Measurements from ENCODE around the gene FAM181B. TPM values are rescaled to one million over a fixed set of nuclear protein-coding genes. Genes with fewer than 3 reads are reported as not detected.

The FAM181B gene
- polyA plus RNA-seq, 1 donor: 5.9 TPM

GRCh38 chr11:82734120-82734479 is 436 bp upstream of the FAM181B start:
- no peak overlapping the region for H3K27ac ChIP-seq (ENCODE audit: low read length)

GRCh38 chr11:82732734-82733443 is 775 bp downstream of the FAM181B start:
- DNase-seq: peak in 1 of 2 donors; percentile 52
- Histone ChIP-seq H3K27me3 (ENCODE audit: control insufficient read depth, insufficient read depth, low read length) (peaks cover 44% of the 10 kb centered on the region), H3K27ac (ENCODE audit: low read length) (no peak overlapping the region)

More at GRCh38 chr11:82734120-82734479, 436 bp upstream of the FAM181B start:
- DNase-seq: no peak
- H3K9me3 ChIP-seq (ENCODE audit: control insufficient read depth, low read depth, low read length): peaks cover 3% of the 10 kb centered on the region
- 37% methylated on average over 3 of the region's 9 CpGs for WGBS (ENCODE audit: insufficient coverage, low lambda C conversion rate)
- no peaks in the 10 kb centered on the region for H3K4me1 ChIP-seq (ENCODE audit: control insufficient read depth, insufficient read depth, low read length)
- peaks cover 49% of the 10 kb centered on the region for H3K27me3 ChIP-seq (ENCODE audit: control insufficient read depth, insufficient read depth, low read length)
- H3K36me3 ChIP-seq (ENCODE audit: control insufficient read depth, insufficient read depth, low read length): no peaks in the 10 kb centered on the region
- peak overlapping the region; percentile 35 for H3K4me3 ChIP-seq (ENCODE audit: low read length)

GRCh38 chr11:82732348-82732733 is 1.3 kb downstream of the FAM181B start:
- Histone ChIP-seq H3K4me3 (ENCODE audit: low read length) (peak overlapping the region; percentile 41), H3K9me3 (ENCODE audit: control insufficient read depth, low read depth, low read length) (peaks cover 3% of the 10 kb centered on the region), H3K4me1 (ENCODE audit: control insufficient read depth, insufficient read depth, low read length) (no peaks in the 10 kb centered on the region), H3K36me3 (ENCODE audit: control insufficient read depth, insufficient read depth, low read length) (no peaks in the 10 kb centered on the region), H3K27me3 (ENCODE audit: control insufficient read depth, insufficient read depth, low read length) (peaks cover 44% of the 10 kb centered on the region), H3K27ac (ENCODE audit: low read length) (no peak overlapping the region)
- peak in 1 of 2 donors; percentile 23 for DNase-seq
- no CpG with 5 or more reads among the region's 37 CpGs for WGBS (ENCODE audit: insufficient coverage, low lambda C conversion rate)

More at GRCh38 chr11:82732734-82733443, 775 bp downstream of the FAM181B start:
- Histone ChIP-seq H3K36me3 (ENCODE audit: control insufficient read depth, insufficient read depth, low read length) (no peaks in the 10 kb centered on the region), H3K4me3 (ENCODE audit: low read length) (peak overlapping the region; percentile 58), H3K4me1 (ENCODE audit: control insufficient read depth, insufficient read depth, low read length) (no peaks in the 10 kb centered on the region), H3K9me3 (ENCODE audit: control insufficient read depth, low read depth, low read length) (peaks cover 3% of the 10 kb centered on the region)
- WGBS (ENCODE audit: insufficient coverage, low lambda C conversion rate): no CpG with 5 or more reads among the region's 93 CpGs

- no peak for DNase-seq
- H3K4me3 ChIP-seq (ENCODE audit: low read length): peak overlapping the region; percentile 41
- no peaks in the 10 kb centered on the region for H3K36me3 ChIP-seq (ENCODE audit: control insufficient read depth, insufficient read depth, low read length)
- no peak overlapping the region for H3K27ac ChIP-seq (ENCODE audit: low read length)
- H3K9me3 ChIP-seq (ENCODE audit: control insufficient read depth, low read depth, low read length): peaks cover 3% of the 10 kb centered on the region
- peaks cover 44% of the 10 kb centered on the region for H3K27me3 ChIP-seq (ENCODE audit: control insufficient read depth, insufficient read depth, low read length)
- WGBS (ENCODE audit: insufficient coverage, low lambda C conversion rate): 25% methylated on average over 5 of the region's 11 CpGs
- no peaks in the 10 kb centered on the region for H3K4me1 ChIP-seq (ENCODE audit: control insufficient read depth, insufficient read depth, low read length)
Measured at GRCh38 chr11:82731691-82732277, 1.9 kb downstream of the FAM181B start.

- peaks cover 44% of the 10 kb centered on the region for H3K27me3 ChIP-seq (ENCODE audit: control insufficient read depth, insufficient read depth, low read length)
- WGBS (ENCODE audit: insufficient coverage, low lambda C conversion rate): 14% methylated on average over 1 of the region's 5 CpGs
- H3K4me3 ChIP-seq (ENCODE audit: low read length): peak overlapping the region; percentile 2
Measured at GRCh38 chr11:82730754-82731153, 2.9 kb downstream of the FAM181B start.

GRCh38 chr11:82730286-82730685 is 3.4 kb downstream of the FAM181B start:
- H3K36me3 ChIP-seq (ENCODE audit: control insufficient read depth, insufficient read depth, low read length): no peaks in the 10 kb centered on the region
- no peak overlapping the region for H3K4me3 ChIP-seq (ENCODE audit: low read length)
- peaks cover 3% of the 10 kb centered on the region for H3K9me3 ChIP-seq (ENCODE audit: control insufficient read depth, low read depth, low read length)
- H3K4me1 ChIP-seq (ENCODE audit: control insufficient read depth, insufficient read depth, low read length): no peaks in the 10 kb centered on the region
- H3K27me3 ChIP-seq (ENCODE audit: control insufficient read depth, insufficient read depth, low read length): peaks cover 44% of the 10 kb centered on the region
- WGBS (ENCODE audit: insufficient coverage, low lambda C conversion rate): 82% methylated on average over 2 of the region's 4 CpGs
- no peak for DNase-seq
- H3K27ac ChIP-seq (ENCODE audit: low read length): no peak overlapping the region

More at GRCh38 chr11:82730754-82731153, 2.9 kb downstream of the FAM181B start:
- no peak for DNase-seq
- Histone ChIP-seq H3K4me1 (ENCODE audit: control insufficient read depth, insufficient read depth, low read length) (no peaks in the 10 kb centered on the region), H3K36me3 (ENCODE audit: control insufficient read depth, insufficient read depth, low read length) (no peaks in the 10 kb centered on the region), H3K27ac (ENCODE audit: low read length) (no peak overlapping the region), H3K9me3 (ENCODE audit: control insufficient read depth, low read depth, low read length) (peaks cover 3% of the 10 kb centered on the region)

GRCh38 chr11:82724026-82724425 is 9.6 kb downstream of the FAM181B start:
- Histone ChIP-seq H3K27me3 (ENCODE audit: control insufficient read depth, insufficient read depth, low read length) (no peaks in the 10 kb centered on the region), H3K4me3 (ENCODE audit: low read length) (no peak overlapping the region), H3K4me1 (ENCODE audit: control insufficient read depth, insufficient read depth, low read length) (no peaks in the 10 kb centered on the region), H3K9me3 (ENCODE audit: control insufficient read depth, low read depth, low read length) (no peaks in the 10 kb centered on the region), H3K27ac (ENCODE audit: low read length) (no peak overlapping the region), H3K36me3 (ENCODE audit: control insufficient read depth, insufficient read depth, low read length) (no peaks in the 10 kb centered on the region)
- DNase-seq: no peak
- WGBS (ENCODE audit: insufficient coverage, low lambda C conversion rate): no CpG with 5 or more reads among the region's 5 CpGs

GRCh38 chr11:82722231-82722630 is 11.4 kb downstream of the FAM181B start:
- DNase-seq: no peak
- Histone ChIP-seq H3K9me3 (ENCODE audit: control insufficient read depth, low read depth, low read length) (no peaks in the 10 kb centered on the region), H3K27me3 (ENCODE audit: control insufficient read depth, insufficient read depth, low read length) (no peaks in the 10 kb centered on the region), H3K27ac (ENCODE audit: low read length) (no peak overlapping the region), H3K36me3 (ENCODE audit: control insufficient read depth, insufficient read depth, low read length) (no peaks in the 10 kb centered on the region), H3K4me3 (ENCODE audit: low read length) (no peak overlapping the region), H3K4me1 (ENCODE audit: control insufficient read depth, insufficient read depth, low read length) (no peaks in the 10 kb centered on the region)

GRCh38 chr11:82720267-82721065 is 13.2 kb downstream of the FAM181B start:
- Histone ChIP-seq H3K4me1 (ENCODE audit: control insufficient read depth, insufficient read depth, low read length) (no peaks in the 10 kb centered on the region), H3K36me3 (ENCODE audit: control insufficient read depth, insufficient read depth, low read length) (no peaks in the 10 kb centered on the region), H3K9me3 (ENCODE audit: control insufficient read depth, low read depth, low read length) (no peaks in the 10 kb centered on the region), H3K4me3 (ENCODE audit: low read length) (no peak overlapping the region), H3K27me3 (ENCODE audit: control insufficient read depth, insufficient read depth, low read length) (no peaks in the 10 kb centered on the region), H3K27ac (ENCODE audit: low read length) (no peak overlapping the region)
- WGBS (ENCODE audit: insufficient coverage, low lambda C conversion rate): no CpG with 5 or more reads among the region's 15 CpGs
- DNase-seq: no peak

GRCh38 chr11:82719361-82720105 is 14.1 kb downstream of the FAM181B start:
- H3K36me3 ChIP-seq (ENCODE audit: control insufficient read depth, insufficient read depth, low read length): no peaks in the 10 kb centered on the region
- H3K4me1 ChIP-seq (ENCODE audit: control insufficient read depth, insufficient read depth, low read length): no peaks in the 10 kb centered on the region
- H3K27ac ChIP-seq (ENCODE audit: low read length): no peak overlapping the region
- 100% methylated on average over 1 of the region's 5 CpGs for whole genome bisulfite sequencing (ENCODE audit: insufficient coverage, low lambda C conversion rate)
- H3K4me3 ChIP-seq (ENCODE audit: low read length): no peak overlapping the region
- no peaks in the 10 kb centered on the region for H3K27me3 ChIP-seq (ENCODE audit: control insufficient read depth, insufficient read depth, low read length)
- H3K9me3 ChIP-seq (ENCODE audit: control insufficient read depth, low read depth, low read length): no peaks in the 10 kb centered on the region
- DNase-seq: no peak
